GM23338 (cell line): ENCODE data around the gene GALNT13. TPM values are rescaled to one million over a fixed set of nuclear protein-coding genes. Genes with fewer than 3 reads are reported as not detected.

Experiments
- ATAC-seq: fragments of 200-7000 bp; cut with Tn5 transposase; 3 replicates; pipeline ENCODE4 v1.9.1; 2020
- DNase-seq: peaks from one replicate; pipeline ENCODE4 v3.0.0-alpha.2; 2015; ENCODE audit warnings: low spot score
- H2AFZ ChIP-seq: fragments of 200-600 bp; sonication (generic); 2 replicates; pipeline ENCODE4 v1.8.0; 2016; ENCODE audit warnings: antibody characterized with exemption, mild to moderate bottlenecking, moderate library complexity
- H3F3A ChIP-seq: fragments of 200-600 bp; sonication (generic); replicated peaks from 2 replicates; pipeline ENCODE4 v1.8.0; 2017; ENCODE audit warnings: antibody characterized with exemption, mixed run types, low read depth
- H3K27ac ChIP-seq: fragments of 200-600 bp; sonication (generic); 2 replicates; pipeline ENCODE4 v1.6.1; 2016; ENCODE audit warnings: low read depth
- H3K27me3 ChIP-seq: fragments of 200-600 bp; sonication (generic); 2 replicates; pipeline ENCODE4 v1.8.0; 2016; ENCODE audit warnings: mild to moderate bottlenecking, mixed run types, moderate library complexity; ENCODE audit not compliant: insufficient read depth
- H3K36me3 ChIP-seq: fragments of 200-600 bp; sonication (generic); 2 replicates; pipeline ENCODE4 v1.8.0; 2016; ENCODE audit warnings: mild to moderate bottlenecking; ENCODE audit not compliant: insufficient read depth
- H3K4me1 ChIP-seq: fragments of 200-600 bp; sonication (generic); 2 replicates; pipeline ENCODE4 v1.8.0; 2016; ENCODE audit warnings: mild to moderate bottlenecking, moderate library complexity; ENCODE audit not compliant: insufficient read depth
- H3K4me2 ChIP-seq: fragments of 200-600 bp; sonication (generic); 2 replicates; pipeline ENCODE4 v1.7.1; 2017; ENCODE audit warnings: mixed run types
- H3K4me3 ChIP-seq: fragments of 200-600 bp; sonication (generic); 2 replicates; pipeline ENCODE4 v1.6.1; 2016; ENCODE audit warnings: mixed run types
- H3K79me2 ChIP-seq: fragments of 200-600 bp; sonication (generic); replicated peaks from 2 replicates; pipeline ENCODE4 v1.8.0; 2017; ENCODE audit warnings: mild to moderate bottlenecking; ENCODE audit not compliant: insufficient read depth
- H3K9me2 ChIP-seq: fragments of 200-600 bp; sonication (generic); 2 replicates; pipeline ENCODE4 v1.8.0; 2017; ENCODE audit not compliant: insufficient read depth
- H4K20me1 ChIP-seq: fragments of 200-600 bp; sonication (generic); replicated peaks from 2 replicates; pipeline ENCODE4 v1.8.0; 2017; ENCODE audit warnings: mild to moderate bottlenecking; ENCODE audit not compliant: insufficient read depth
- H3K27ac Mint-ChIP-seq: 2 replicates; pipeline ENCODE4 v1.8.0; 2020; ENCODE audit warnings: inconsistent platforms, mild to moderate bottlenecking, moderate library complexity, mixed read lengths
- H3K27me3 Mint-ChIP-seq: 3 replicates; pipeline ENCODE4 v1.8.0; 2022; ENCODE audit warnings: low read depth, mild to moderate bottlenecking, moderate library complexity, mixed read lengths, inconsistent platforms; ENCODE audit not compliant: insufficient read depth, poor library complexity
- H3K36me3 Mint-ChIP-seq: 3 replicates; pipeline ENCODE4 v1.8.0; 2021; ENCODE audit warnings: low read depth, mild to moderate bottlenecking, inconsistent platforms, moderate library complexity, mixed read lengths
- H3K4me1 Mint-ChIP-seq: 3 replicates; pipeline ENCODE4 v1.8.0; 2020; ENCODE audit warnings: mild to moderate bottlenecking, inconsistent platforms, mixed read lengths
- H3K4me3 Mint-ChIP-seq: 3 replicates; pipeline ENCODE4 v1.8.0; 2021; ENCODE audit warnings: moderate library complexity, mild to moderate bottlenecking, inconsistent platforms, mixed read lengths
- H3K9me3 Mint-ChIP-seq: 3 replicates; pipeline ENCODE4 v1.8.0; 2020; ENCODE audit warnings: moderate library complexity, mild to moderate bottlenecking, inconsistent platforms, mixed read lengths
- CREB1 ChIP-seq: fragments of 250-450 bp; sonication (Bioruptor Pico); IDR thresholded peaks from 2 replicates; pipeline ENCODE4 v1.5.0; 2020; ENCODE audit warnings: low read depth, mild to moderate bottlenecking, moderate library complexity
- CTCF ChIP-seq, 2 experiments: fragments of 200-600 bp in 1 of 2; sonication (generic) in 1 of 2; conservative IDR thresholded peaks; 2 replicates each; pipeline versions ENCODE4 v1.5.1 to v1.6.1; 2016 to 2017; ENCODE audit warnings: antibody characterized with exemption in 2 of 2, low read depth in 2 of 2, mild to moderate bottlenecking in 2 of 2, moderate library complexity in 1 of 2
- ETS1 ChIP-seq: IDR thresholded peaks from 2 replicates; pipeline ENCODE4 v1.6.1; 2016; ENCODE audit warnings: antibody characterized with exemption
- EZH2phosphoT487 ChIP-seq: fragments of 200-600 bp; sonication (generic); IDR thresholded peaks from one replicate; pipeline ENCODE4 v1.8.1; 2018; ENCODE audit warnings: antibody characterized with exemption; ENCODE audit not compliant: unreplicated experiment
- polyA plus RNA-seq: library from polyadenylated mRNA; unstranded; fragments of >200 nt; fragmentation: Nextera tagmentation; extraction: Ambion mirVana; gene quantifications from 2 replicates; pipeline ENCODE4 v1.2.1, GENCODE V29; 2016
- total RNA-seq: library from RNA; depleted of rRNA; stranded (reverse); fragments of >200 nt; shearing (Covaris generic); gene quantifications from 2 replicates; pipeline ENCODE4 v1.2.3, GENCODE V29; 2014
- TF ChIP-seq, protein P1 (sequence below): fragments of 250-450 bp; sonication (Bioruptor Pico); IDR thresholded peaks from 2 replicates; pipeline ENCODE4 v1.5.0; 2020; ENCODE audit warnings: mild to moderate bottlenecking, moderate library complexity

Gene GALNT13
- total and polyA plus RNA-seq, 2 experiments from 2014 or later: 3.5 to 5.2 TPM

DNA sequence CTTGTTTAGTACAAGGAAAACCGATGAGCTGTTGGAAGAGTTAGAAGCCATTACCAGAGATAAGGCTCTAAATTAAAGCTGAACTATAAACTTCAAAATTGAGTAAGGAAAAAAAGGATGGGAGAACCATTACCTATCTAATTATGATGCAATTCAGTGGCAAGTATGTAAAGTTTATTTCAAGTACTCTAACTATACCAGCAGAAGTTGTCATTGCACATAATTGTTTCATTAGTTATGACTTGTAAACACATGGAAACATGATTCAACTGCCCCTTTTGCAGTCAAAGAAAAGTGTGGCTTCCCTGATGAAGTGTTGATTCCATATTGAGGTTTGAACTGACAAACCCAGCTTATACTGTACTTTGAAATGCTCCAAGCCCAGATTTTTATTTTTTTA, 502.7 kb downstream of the GALNT13 start:
- no peaks in the 10 kb centered on the region for H4K20me1 ChIP-seq

More for the DNA sequence above, 502.7 kb downstream of the GALNT13 start:
- Mint-ChIP-seq H3K27me3 (no peaks in the 10 kb centered on the region), H3K4me1 (peaks cover 29% of the 10 kb centered on the region), H3K4me3 (no peak overlapping the region), H3K9me3 (no peaks in the 10 kb centered on the region; the same call in 2 of the 3 replicates), H3K36me3 (no peaks in the 10 kb centered on the region), H3K27ac (no peak overlapping the region)
- H3K9me2 ChIP-seq: 0 out of 2 replicates have a peak, but pooled peaks cover 7% of the 10 kb centered on the region
- no peaks in the 10 kb centered on the region for H3K36me3 ChIP-seq
- TF ChIP-seq CREB1 (CRISPR knock-in tag) (no peak), CTCF (conservative IDR thresholded peaks at IDR 0.05; ENCODE audit: low read depth in 2 of 2) (no peak), EZH2phosphoT487 (no peak), ETS1 (no peak)
- TF ChIP-seq, protein P1, sequence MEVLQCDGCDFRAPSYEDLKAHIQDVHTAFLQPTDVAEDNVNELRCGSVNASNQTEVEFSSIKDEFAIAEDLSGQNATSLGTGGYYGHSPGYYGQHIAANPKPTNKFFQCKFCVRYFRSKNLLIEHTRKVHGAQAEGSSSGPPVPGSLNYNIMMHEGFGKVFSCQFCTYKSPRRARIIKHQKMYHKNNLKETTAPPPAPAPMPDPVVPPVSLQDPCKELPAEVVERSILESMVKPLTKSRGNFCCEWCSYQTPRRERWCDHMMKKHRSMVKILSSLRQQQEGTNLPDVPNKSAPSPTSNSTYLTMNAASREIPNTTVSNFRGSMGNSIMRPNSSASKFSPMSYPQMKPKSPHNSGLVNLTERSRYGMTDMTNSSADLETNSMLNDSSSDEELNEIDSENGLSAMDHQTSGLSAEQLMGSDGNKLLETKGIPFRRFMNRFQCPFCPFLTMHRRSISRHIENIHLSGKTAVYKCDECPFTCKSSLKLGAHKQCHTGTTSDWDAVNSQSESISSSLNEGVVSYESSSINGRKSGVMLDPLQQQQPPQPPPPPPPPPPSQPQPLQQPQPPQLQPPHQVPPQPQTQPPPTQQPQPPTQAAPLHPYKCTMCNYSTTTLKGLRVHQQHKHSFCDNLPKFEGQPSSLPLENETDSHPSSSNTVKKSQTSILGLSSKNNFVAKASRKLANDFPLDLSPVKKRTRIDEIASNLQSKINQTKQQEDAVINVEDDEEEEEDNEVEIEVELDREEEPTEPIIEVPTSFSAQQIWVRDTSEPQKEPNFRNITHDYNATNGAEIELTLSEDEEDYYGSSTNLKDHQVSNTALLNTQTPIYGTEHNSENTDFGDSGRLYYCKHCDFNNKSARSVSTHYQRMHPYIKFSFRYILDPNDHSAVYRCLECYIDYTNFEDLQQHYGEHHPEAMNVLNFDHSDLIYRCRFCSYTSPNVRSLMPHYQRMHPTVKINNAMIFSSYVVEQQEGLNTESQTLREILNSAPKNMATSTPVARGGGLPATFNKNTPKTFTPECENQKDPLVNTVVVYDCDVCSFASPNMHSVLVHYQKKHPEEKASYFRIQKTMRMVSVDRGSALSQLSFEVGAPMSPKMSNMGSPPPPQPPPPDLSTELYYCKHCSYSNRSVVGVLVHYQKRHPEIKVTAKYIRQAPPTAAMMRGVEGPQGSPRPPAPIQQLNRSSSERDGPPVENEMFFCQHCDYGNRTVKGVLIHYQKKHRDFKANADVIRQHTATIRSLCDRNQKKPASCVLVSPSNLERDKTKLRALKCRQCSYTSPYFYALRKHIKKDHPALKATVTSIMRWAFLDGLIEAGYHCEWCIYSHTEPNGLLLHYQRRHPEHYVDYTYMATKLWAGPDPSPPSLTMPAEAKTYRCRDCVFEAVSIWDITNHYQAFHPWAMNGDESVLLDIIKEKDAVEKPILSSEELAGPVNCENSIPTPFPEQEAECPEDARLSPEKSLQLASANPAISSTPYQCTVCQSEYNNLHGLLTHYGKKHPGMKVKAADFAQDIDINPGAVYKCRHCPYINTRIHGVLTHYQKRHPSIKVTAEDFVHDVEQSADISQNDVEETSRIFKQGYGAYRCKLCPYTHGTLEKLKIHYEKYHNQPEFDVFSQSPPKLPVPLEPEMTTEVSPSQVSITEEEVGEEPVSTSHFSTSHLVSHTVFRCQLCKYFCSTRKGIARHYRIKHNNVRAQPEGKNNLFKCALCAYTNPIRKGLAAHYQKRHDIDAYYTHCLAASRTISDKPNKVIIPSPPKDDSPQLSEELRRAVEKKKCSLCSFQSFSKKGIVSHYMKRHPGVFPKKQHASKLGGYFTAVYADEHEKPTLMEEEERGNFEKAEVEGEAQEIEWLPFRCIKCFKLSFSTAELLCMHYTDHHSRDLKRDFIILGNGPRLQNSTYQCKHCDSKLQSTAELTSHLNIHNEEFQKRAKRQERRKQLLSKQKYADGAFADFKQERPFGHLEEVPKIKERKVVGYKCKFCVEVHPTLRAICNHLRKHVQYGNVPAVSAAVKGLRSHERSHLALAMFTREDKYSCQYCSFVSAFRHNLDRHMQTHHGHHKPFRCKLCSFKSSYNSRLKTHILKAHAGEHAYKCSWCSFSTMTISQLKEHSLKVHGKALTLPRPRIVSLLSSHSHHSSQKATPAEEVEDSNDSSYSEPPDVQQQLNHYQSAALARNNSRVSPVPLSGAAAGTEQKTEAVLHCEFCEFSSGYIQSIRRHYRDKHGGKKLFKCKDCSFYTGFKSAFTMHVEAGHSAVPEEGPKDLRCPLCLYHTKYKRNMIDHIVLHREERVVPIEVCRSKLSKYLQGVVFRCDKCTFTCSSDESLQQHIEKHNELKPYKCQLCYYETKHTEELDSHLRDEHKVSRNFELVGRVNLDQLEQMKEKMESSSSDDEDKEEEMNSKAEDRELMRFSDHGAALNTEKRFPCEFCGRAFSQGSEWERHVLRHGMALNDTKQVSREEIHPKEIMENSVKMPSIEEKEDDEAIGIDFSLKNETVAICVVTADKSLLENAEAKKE (CRISPR knock-in tag): no peak
- H3F3A ChIP-seq: no peaks in the 10 kb centered on the region
- no peak overlapping the region for H3K27ac ChIP-seq
- H3K4me3 ChIP-seq: no peak overlapping the region
- H3K4me1 ChIP-seq: peaks cover 5% of the 10 kb centered on the region; the same call in 1 of the 2 replicates
- no peaks in the 10 kb centered on the region for H3K27me3 ChIP-seq
- ATAC-seq (no peak), DNase-seq (no peak)
- H3K79me2 ChIP-seq: no peaks in the 10 kb centered on the region
- no peak overlapping the region for H2AFZ ChIP-seq
- H3K4me2 ChIP-seq: no peak overlapping the region
